ENCODE results near the gene PPFIA3. TPM values are rescaled to one million over a fixed set of nuclear protein-coding genes. Genes with fewer than 3 reads are reported as not detected.

The PPFIA3 gene
- total and polyA plus RNA-seq, 2 of the 8 experiments (the other 6 are each of a cell fraction or from before 2014, with no cell fraction given): 15.9 to 25.3 TPM

DNA sequence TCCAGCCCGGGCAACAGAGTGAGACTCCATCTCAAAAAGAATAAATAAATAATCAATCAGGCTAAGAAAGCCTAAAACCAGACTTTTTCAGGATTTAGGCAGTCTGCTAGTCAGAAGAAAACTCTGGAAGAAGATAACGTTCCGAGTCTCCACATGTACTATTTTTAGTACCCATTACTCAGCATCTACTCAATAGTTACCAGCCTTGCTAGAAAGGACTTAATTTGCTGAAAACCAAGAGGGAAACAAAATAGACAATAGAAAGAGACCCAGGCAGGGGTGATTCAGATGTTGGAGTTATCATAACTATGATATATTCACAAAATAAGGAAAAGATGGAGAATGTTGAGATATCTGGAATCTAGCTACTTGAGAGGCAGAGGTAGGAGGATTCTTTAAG is 8.8 kb upstream of the PPFIA3 start (continued):
- TF ChIP-seq, protein P1, sequence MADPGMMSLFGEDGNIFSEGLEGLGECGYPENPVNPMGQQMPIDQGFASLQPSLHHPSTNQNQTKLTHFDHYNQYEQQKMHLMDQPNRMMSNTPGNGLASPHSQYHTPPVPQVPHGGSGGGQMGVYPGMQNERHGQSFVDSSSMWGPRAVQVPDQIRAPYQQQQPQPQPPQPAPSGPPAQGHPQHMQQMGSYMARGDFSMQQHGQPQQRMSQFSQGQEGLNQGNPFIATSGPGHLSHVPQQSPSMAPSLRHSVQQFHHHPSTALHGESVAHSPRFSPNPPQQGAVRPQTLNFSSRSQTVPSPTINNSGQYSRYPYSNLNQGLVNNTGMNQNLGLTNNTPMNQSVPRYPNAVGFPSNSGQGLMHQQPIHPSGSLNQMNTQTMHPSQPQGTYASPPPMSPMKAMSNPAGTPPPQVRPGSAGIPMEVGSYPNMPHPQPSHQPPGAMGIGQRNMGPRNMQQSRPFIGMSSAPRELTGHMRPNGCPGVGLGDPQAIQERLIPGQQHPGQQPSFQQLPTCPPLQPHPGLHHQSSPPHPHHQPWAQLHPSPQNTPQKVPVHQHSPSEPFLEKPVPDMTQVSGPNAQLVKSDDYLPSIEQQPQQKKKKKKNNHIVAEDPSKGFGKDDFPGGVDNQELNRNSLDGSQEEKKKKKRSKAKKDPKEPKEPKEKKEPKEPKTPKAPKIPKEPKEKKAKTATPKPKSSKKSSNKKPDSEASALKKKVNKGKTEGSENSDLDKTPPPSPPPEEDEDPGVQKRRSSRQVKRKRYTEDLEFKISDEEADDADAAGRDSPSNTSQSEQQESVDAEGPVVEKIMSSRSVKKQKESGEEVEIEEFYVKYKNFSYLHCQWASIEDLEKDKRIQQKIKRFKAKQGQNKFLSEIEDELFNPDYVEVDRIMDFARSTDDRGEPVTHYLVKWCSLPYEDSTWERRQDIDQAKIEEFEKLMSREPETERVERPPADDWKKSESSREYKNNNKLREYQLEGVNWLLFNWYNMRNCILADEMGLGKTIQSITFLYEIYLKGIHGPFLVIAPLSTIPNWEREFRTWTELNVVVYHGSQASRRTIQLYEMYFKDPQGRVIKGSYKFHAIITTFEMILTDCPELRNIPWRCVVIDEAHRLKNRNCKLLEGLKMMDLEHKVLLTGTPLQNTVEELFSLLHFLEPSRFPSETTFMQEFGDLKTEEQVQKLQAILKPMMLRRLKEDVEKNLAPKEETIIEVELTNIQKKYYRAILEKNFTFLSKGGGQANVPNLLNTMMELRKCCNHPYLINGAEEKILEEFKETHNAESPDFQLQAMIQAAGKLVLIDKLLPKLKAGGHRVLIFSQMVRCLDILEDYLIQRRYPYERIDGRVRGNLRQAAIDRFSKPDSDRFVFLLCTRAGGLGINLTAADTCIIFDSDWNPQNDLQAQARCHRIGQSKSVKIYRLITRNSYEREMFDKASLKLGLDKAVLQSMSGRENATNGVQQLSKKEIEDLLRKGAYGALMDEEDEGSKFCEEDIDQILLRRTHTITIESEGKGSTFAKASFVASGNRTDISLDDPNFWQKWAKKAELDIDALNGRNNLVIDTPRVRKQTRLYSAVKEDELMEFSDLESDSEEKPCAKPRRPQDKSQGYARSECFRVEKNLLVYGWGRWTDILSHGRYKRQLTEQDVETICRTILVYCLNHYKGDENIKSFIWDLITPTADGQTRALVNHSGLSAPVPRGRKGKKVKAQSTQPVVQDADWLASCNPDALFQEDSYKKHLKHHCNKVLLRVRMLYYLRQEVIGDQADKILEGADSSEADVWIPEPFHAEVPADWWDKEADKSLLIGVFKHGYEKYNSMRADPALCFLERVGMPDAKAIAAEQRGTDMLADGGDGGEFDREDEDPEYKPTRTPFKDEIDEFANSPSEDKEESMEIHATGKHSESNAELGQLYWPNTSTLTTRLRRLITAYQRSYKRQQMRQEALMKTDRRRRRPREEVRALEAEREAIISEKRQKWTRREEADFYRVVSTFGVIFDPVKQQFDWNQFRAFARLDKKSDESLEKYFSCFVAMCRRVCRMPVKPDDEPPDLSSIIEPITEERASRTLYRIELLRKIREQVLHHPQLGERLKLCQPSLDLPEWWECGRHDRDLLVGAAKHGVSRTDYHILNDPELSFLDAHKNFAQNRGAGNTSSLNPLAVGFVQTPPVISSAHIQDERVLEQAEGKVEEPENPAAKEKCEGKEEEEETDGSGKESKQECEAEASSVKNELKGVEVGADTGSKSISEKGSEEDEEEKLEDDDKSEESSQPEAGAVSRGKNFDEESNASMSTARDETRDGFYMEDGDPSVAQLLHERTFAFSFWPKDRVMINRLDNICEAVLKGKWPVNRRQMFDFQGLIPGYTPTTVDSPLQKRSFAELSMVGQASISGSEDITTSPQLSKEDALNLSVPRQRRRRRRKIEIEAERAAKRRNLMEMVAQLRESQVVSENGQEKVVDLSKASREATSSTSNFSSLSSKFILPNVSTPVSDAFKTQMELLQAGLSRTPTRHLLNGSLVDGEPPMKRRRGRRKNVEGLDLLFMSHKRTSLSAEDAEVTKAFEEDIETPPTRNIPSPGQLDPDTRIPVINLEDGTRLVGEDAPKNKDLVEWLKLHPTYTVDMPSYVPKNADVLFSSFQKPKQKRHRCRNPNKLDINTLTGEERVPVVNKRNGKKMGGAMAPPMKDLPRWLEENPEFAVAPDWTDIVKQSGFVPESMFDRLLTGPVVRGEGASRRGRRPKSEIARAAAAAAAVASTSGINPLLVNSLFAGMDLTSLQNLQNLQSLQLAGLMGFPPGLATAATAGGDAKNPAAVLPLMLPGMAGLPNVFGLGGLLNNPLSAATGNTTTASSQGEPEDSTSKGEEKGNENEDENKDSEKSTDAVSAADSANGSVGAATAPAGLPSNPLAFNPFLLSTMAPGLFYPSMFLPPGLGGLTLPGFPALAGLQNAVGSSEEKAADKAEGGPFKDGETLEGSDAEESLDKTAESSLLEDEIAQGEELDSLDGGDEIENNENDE (IDR thresholded peaks at IDR 0.05; ENCODE audit: insufficient replicate concordance, low read length): no peak
- no peak for TF ChIP-seq JUN (IDR thresholded peaks at IDR 0.05; ENCODE audit: low read depth, low read length)
- no peak for TF ChIP-seq ASH2L (IDR thresholded peaks at IDR 0.05; ENCODE audit: low read length)
- TF ChIP-seq RAD21 (IDR thresholded peaks at IDR 0.05 in 1 of 2, conservative IDR thresholded peaks at IDR 0.05 in 1 of 2; ENCODE audit: low read depth in 2 of 2, low read length in 2 of 2): no peak
- no peak for TF ChIP-seq TBP (IDR thresholded peaks at IDR 0.05; ENCODE audit: low read depth, low read length)
- no peak for TF ChIP-seq CHD2 (IDR thresholded peaks at IDR 0.05; ENCODE audit: low read length)
- no peak for TF ChIP-seq CBX5 (IDR thresholded peaks at IDR 0.05; ENCODE audit: low read depth, low read length)
- no peak for TF ChIP-seq FOSL1 (IDR thresholded peaks at IDR 0.05; ENCODE audit: insufficient read depth, low read depth, low read length)
- TF ChIP-seq KDM1A (IDR thresholded peaks at IDR 0.05; ENCODE audit: borderline replicate concordance, low read length): no peak
- no peak for TF ChIP-seq CREB1 (IDR thresholded peaks at IDR 0.05)
- no peak for TF ChIP-seq RNF2 (IDR thresholded peaks at IDR 0.05; ENCODE audit: borderline replicate concordance, low read depth, low read length, missing control alignments, poor library complexity, severe bottlenecking)
- no peak for TF ChIP-seq EZH2 (IDR thresholded peaks at IDR 0.05; ENCODE audit: low read depth, low read length, severe bottlenecking)

All from H1 (cell line).